Sigmoid colon (tissue), 4 donors: ENCODE data around the gene NUP160.

Source experiments
- CTCF ChIP-seq, 4 experiments: fragments of 450-650 bp in 3 of 4; fragments of 200-600 bp in 1 of 4; IDR thresholded peaks; one replicate each; pipeline ENCODE4 v1.5.1; 2016 to 2019; ENCODE audit warnings: antibody characterized with exemption in 4 of 4, mild to moderate bottlenecking in 3 of 4, moderate library complexity in 2 of 4
- EP300 ChIP-seq, 4 donors: sonication (generic); formaldehyde crosslinking; IDR thresholded peaks; one replicate each; pipeline ENCODE4 v1.6.1; 2017; ENCODE audit warnings: antibody characterized with exemption in 4 of 4
- POLR2A ChIP-seq, 2 donors: fragments of 450-650 bp; IDR thresholded peaks; one replicate each; pipeline ENCODE4 v1.6.1; 2016; ENCODE audit warnings: antibody characterized with exemption in 2 of 2, mild to moderate bottlenecking in 2 of 2, moderate library complexity in 2 of 2
- POLR2AphosphoS5 ChIP-seq, 4 donors: sonication (generic); formaldehyde crosslinking; IDR thresholded peaks; one replicate each; pipeline ENCODE4 v1.6.1; 2017; ENCODE audit warnings: antibody characterized with exemption in 4 of 4

GRCh38 chr11:47842749-47843148 lies 5.4 kb downstream of the NUP160 start:
- TF ChIP-seq CTCF (IDR thresholded peaks at IDR 0.05) (no peak), POLR2A (IDR thresholded peaks at IDR 0.05) (no peak), EP300 (IDR thresholded peaks at IDR 0.05) (no peak), POLR2AphosphoS5 (IDR thresholded peaks at IDR 0.05) (no peak)
